ENCODE measurements around the gene ADAP2.
"Not testable (repeated sequence)": the region's sequence is repeated elsewhere in the genome, so short reads cannot be mapped to it uniquely, and the experiment has no call there.

ADAP2 gene

DNA sequence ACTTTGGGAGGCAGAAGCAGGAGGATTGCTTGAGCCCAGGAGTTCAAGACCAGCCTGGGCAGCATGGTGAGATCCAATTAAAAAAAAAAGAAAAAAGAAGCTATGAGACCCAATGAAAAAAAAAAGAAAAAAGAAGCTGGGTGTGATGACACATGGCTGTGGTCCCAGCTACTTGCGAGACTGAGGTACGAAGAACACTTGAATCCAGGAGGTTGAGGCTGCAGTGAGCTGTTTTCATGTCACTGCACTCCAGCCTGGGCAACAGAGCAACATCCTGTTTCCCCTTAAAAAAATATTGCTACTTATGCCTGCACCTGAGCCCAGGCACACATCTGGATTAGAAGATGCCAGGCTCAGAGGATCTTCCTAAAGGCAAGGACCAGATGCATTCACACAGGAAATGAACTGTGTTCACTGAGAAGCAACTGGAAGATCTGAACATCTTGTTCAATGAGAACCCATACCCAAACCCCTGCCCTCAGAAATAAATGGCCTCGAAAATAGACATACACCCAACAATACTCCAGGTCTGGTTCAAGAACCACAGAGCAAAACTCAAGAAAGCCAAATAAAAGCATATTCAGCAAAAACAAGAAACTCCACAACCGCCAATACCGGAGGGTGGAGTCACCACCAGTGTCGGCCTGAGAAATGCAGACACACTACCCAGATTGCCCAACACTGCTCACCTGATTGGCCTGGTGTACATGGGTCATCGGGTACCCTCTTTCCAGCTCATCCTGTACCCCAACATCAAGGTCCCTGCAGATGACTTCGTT, 53.5 kb downstream of the ADAP2 start:
- Mint-ChIP-seq H3K9me3 (peaks cover 3% of the 10 kb centered on the region), H3K27me3 (no peaks in the 10 kb centered on the region), H3K36me3 (peaks cover 40% of the 10 kb centered on the region), H3K4me3 (no peak overlapping the region), H3K27ac (no peak overlapping the region), H3K4me1 (peaks cover 38% of the 10 kb centered on the region)
- ATAC-seq, result no peak

DNA sequence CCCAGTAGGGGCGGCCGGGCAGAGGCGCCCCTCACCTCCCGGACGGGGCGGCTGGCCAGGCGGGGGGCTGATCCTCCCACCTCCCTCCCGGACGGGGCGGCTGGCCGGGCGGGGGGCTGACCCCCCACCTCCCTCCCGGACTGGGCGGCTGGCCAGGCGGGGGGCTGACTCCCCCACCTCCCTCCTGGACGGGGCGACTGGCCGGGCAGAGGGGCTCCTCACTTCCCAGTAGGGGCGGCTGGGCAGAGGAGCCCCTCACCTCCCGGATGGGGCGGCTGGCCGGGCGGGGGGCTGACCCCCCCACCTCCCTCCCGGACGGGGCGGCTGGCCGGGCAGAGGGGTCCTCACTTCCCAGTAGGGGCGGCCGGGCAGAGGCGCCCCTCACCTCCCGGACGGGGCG, 58.2 kb downstream of the ADAP2 start:
- not testable (repeated sequence) for H3K4me3 Mint-ChIP-seq, H3K27ac Mint-ChIP-seq, ATAC-seq, H3K9me3 Mint-ChIP-seq, H3K27me3 Mint-ChIP-seq
- Mint-ChIP-seq H3K4me1 (peaks cover 42% of the 10 kb centered on the region), H3K36me3 (peaks cover 37% of the 10 kb centered on the region)

DNA sequence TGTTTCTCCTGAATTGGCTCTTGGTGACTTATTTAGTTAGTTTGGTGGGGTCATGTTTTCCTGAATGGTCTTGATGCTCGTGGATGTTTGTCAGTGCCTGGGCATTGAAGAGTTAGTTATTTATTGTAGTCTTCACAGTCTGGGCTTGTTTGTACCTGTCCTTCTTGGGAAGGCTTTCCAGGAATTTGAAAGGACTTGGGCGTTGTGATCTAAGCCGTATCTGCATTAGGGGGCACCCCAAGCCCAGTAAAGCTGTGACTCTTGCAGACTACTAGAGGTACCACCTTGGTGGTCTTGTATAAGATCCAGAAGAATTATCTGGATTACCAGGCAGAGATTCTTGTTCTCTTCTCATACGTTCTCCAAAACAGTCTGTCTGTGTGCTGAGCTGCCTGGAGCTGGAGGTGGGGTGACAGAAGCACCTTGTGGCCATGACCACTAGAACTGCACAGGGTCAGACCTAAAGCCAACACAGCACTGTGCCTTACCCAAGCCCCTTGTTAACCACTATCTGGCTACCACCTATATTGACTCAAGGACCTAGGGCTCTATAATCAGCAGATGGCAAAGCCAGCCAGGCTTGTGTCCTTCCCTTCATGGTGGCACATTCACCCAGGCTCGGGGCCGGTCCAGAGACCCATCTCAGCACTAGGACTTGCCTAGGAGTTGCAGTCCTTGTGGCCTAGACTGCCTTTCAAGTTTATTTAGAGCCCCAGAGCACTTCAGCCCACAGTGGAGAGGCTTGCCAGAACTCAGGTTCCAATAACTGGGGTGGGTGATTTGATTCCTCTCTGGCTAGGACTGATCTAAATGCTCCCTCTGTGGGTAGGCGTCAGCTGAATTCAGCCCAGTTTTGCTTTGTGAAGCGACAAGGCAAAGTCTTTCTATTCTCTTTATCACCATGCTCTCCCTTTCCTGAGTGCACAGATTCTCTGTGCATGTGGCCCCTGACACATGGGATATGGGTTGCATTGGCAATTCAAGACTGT, 60.1 kb downstream of the ADAP2 start:
- H3K27me3 Mint-ChIP-seq, result no peaks in the 10 kb centered on the region
- H3K9me3 Mint-ChIP-seq, result no peaks in the 10 kb centered on the region
- H3K27ac Mint-ChIP-seq, result no peak overlapping the region
- no peak overlapping the region for H3K4me3 Mint-ChIP-seq
- peaks cover 34% of the 10 kb centered on the region for H3K36me3 Mint-ChIP-seq
- no peak for ATAC-seq
- peaks cover 37% of the 10 kb centered on the region for H3K4me1 Mint-ChIP-seq

- H3K27me3 Mint-ChIP-seq, result no peaks in the 10 kb centered on the region
- H3K4me1 Mint-ChIP-seq, result peaks cover 31% of the 10 kb centered on the region
- no peaks in the 10 kb centered on the region for H3K9me3 Mint-ChIP-seq
- peaks cover 37% of the 10 kb centered on the region for H3K36me3 Mint-ChIP-seq
- no peak overlapping the region for H3K4me3 Mint-ChIP-seq
- ATAC-seq, result no peak
- no peak overlapping the region for H3K27ac Mint-ChIP-seq
These were observed 61.1 kb downstream of the ADAP2 start for GRCh38 chr17:30982855-30983254.

- H3K9me3 Mint-ChIP-seq, result no peaks in the 10 kb centered on the region
- no peak for ATAC-seq
- no peak overlapping the region for H3K27ac Mint-ChIP-seq
- H3K4me1 Mint-ChIP-seq, result no peaks in the 10 kb centered on the region
- peaks cover 38% of the 10 kb centered on the region for H3K36me3 Mint-ChIP-seq
- H3K27me3 Mint-ChIP-seq, result no peaks in the 10 kb centered on the region
- H3K4me3 Mint-ChIP-seq, result no peak overlapping the region
These were observed 68.7 kb downstream of the ADAP2 start for GRCh38 chr17:30990458-30990857.

DNA sequence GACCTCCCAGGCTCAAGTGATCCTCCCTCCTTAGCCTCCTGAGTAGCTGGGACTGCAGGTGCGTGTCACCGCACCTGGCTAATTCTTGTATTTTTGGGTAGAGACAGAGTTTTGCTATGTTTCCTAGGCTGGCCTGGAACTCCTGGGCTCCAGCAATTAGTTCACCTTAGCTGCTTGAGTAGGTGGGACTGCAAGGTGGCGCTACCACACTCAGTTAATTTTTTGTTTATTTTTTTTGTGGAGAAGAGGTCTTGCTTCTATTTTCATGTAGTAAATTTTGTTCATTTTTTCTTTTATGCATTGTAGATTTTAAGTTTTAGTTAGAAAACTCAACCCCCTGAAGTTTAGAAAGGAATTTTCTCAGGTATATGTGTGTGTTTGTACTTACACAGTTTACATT, 70.8 kb downstream of the ADAP2 start:
- Mint-ChIP-seq H3K27me3 (no peaks in the 10 kb centered on the region), H3K4me3 (no peak overlapping the region), H3K36me3 (peaks cover 38% of the 10 kb centered on the region), H3K4me1 (no peaks in the 10 kb centered on the region), H3K27ac (no peak overlapping the region), H3K9me3 (no peaks in the 10 kb centered on the region)
- no peak for ATAC-seq

GRCh38 chr17:30995347-30995746, 73.6 kb downstream of the ADAP2 start:
- no peak overlapping the region for H3K4me3 Mint-ChIP-seq
- ATAC-seq, result no peak
- H3K4me1 Mint-ChIP-seq, result no peaks in the 10 kb centered on the region
- H3K27ac Mint-ChIP-seq, result no peak overlapping the region
- H3K9me3 Mint-ChIP-seq, result no peaks in the 10 kb centered on the region
- peaks cover 49% of the 10 kb centered on the region for H3K36me3 Mint-ChIP-seq
- H3K27me3 Mint-ChIP-seq, result no peaks in the 10 kb centered on the region

DNA sequence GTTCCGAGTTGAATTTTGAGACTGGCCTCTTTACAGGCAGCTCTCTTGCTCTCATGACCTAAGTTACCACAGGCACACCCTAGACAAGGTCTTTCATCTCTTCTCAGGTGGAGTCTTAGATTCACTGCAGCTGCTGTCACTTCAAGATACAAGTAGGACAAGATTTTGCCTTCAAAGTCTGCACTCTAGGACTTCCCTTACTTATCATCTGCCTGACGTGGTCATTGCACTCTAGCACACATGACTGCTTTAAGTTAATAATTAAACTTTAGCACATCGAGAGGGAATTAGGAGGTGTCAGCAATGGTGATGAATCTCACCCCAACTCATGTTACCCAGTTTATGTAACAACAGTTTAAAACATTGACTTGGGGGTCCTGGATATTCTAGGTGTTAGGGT, 74.7 kb downstream of the ADAP2 start:
- Mint-ChIP-seq H3K27ac (no peak overlapping the region), H3K4me3 (no peak overlapping the region), H3K36me3 (peaks cover 49% of the 10 kb centered on the region), H3K4me1 (no peaks in the 10 kb centered on the region), H3K9me3 (no peaks in the 10 kb centered on the region), H3K27me3 (no peaks in the 10 kb centered on the region)
- ATAC-seq, result no peak

GRCh38 chr17:30997270-30997669, 75.5 kb downstream of the ADAP2 start:
- H3K4me1 Mint-ChIP-seq, result no peaks in the 10 kb centered on the region
- H3K9me3 Mint-ChIP-seq, result no peaks in the 10 kb centered on the region
- H3K4me3 Mint-ChIP-seq, result no peak overlapping the region
- H3K27me3 Mint-ChIP-seq, result no peaks in the 10 kb centered on the region
- H3K36me3 Mint-ChIP-seq, result peaks cover 55% of the 10 kb centered on the region
- ATAC-seq, result no peak
- no peak overlapping the region for H3K27ac Mint-ChIP-seq

- Mint-ChIP-seq H3K4me1 (no peaks in the 10 kb centered on the region), H3K36me3 (peaks cover 56% of the 10 kb centered on the region), H3K27ac (no peak overlapping the region), H3K9me3 (no peaks in the 10 kb centered on the region), H3K27me3 (no peaks in the 10 kb centered on the region), H3K4me3 (no peak overlapping the region)
- ATAC-seq, result no peak
These were observed 76.1 kb downstream of the ADAP2 start for GRCh38 chr17:30997842-30998241.

GRCh38 chr17:31002047-31002446, 80.3 kb downstream of the ADAP2 start:
- Mint-ChIP-seq H3K27ac (no peak overlapping the region), H3K9me3 (peaks cover 5% of the 10 kb centered on the region), H3K36me3 (peaks cover 65% of the 10 kb centered on the region)

GRCh38 chr17:31003225-31003866, 81.6 kb downstream of the ADAP2 start:
- Mint-ChIP-seq H3K4me1 (peaks cover 18% of the 10 kb centered on the region), H3K27ac (no peak overlapping the region), H3K9me3 (peaks cover 5% of the 10 kb centered on the region), H3K27me3 (no peaks in the 10 kb centered on the region), H3K36me3 (peaks cover 55% of the 10 kb centered on the region), H3K4me3 (no peak overlapping the region)
- no peak for ATAC-seq

More at GRCh38 chr17:31002047-31002446, 80.3 kb downstream of the ADAP2 start:
- Mint-ChIP-seq H3K4me1 (peaks cover 12% of the 10 kb centered on the region), H3K27me3 (no peaks in the 10 kb centered on the region), H3K4me3 (no peak overlapping the region)
- no peak for ATAC-seq

GRCh38 chr17:31004160-31004559, 82.4 kb downstream of the ADAP2 start:
- H3K4me3 Mint-ChIP-seq, result no peak overlapping the region
- H3K9me3 Mint-ChIP-seq, result peaks cover 5% of the 10 kb centered on the region
- peaks cover 26% of the 10 kb centered on the region for H3K4me1 Mint-ChIP-seq
- peaks cover 48% of the 10 kb centered on the region for H3K36me3 Mint-ChIP-seq
- no peak for ATAC-seq
- H3K27me3 Mint-ChIP-seq, result no peaks in the 10 kb centered on the region
- H3K27ac Mint-ChIP-seq, result no peak overlapping the region

DNA sequence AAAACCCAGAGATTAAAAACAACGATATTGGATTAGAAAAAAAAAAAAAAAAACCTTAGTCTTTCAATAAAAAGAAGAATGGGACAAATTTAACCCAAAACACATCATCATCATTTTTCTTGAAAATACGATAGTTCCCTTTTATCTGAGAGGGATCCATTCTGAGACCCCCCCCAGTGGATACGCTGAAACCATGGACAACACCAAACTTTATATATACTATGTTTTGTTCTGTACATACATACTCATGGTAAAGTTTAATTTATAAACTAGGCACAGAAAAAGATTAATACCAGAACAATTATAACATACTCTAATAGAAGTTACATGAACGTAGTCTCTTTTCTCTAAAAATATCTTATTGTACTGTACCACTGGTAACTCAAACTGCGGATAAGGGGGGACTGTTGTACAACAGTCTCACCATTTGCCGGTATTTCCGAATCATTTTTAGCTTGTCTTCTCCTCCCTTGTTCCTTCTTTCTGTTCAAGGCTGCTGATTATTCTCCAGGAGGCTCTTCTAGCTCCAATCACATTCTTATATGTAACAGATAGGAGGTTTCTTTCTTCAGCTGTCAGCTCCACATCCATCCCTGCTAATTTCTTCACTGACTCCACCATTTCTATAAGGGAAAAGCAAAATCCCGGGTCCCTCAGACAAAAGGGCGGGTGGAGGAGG, 86.1 kb downstream of the ADAP2 start:
- no peak for ATAC-seq
- H3K27me3 Mint-ChIP-seq, result no peaks in the 10 kb centered on the region
- H3K27ac Mint-ChIP-seq, result peak overlapping the region; percentile 96
- peaks cover 33% of the 10 kb centered on the region for H3K4me1 Mint-ChIP-seq
- H3K36me3 Mint-ChIP-seq, result peaks cover 18% of the 10 kb centered on the region
- peak overlapping the region; percentile 92 for H3K4me3 Mint-ChIP-seq
- peaks cover 5% of the 10 kb centered on the region for H3K9me3 Mint-ChIP-seq
